ENCODE measurements around the gene SEPTIN8. TPM values are rescaled to one million over a fixed set of nuclear protein-coding genes. Genes with fewer than 3 reads are reported as not detected.

Gene SEPTIN8
- total and polyA plus RNA-seq, 9 donors, result 18.7 to 54.5 (median 36.8) TPM

GRCh38 chr5:132729896-132730295, 47.1 kb downstream of the SEPTIN8 start:
- TF ChIP-seq CTCF (IDR thresholded peaks at IDR 0.05), result no peak
- no peak for TF ChIP-seq EP300 (IDR thresholded peaks at IDR 0.05)
- TF ChIP-seq POLR2A (IDR thresholded peaks at IDR 0.05), result no peak
- Histone ChIP-seq H3K27me3 (no peaks in the 10 kb centered on the region), H3K4me1 (ENCODE audit: insufficient read depth) (no peaks in the 10 kb centered on the region), H3K27ac (no peak overlapping the region), H3K4me3 (no peak overlapping the region), H3K36me3 (no peaks in the 10 kb centered on the region), H3K9me3 (no peaks in the 10 kb centered on the region)
- DNase-seq, result no peak
- 93 to 96% (median 94%) methylated on average over 10 of the region's 10 CpGs for WGBS, 3 donors
- intact Hi-C loops (cut with DNase I), result loop anchor here in 1 of 4 donors (10.0 kb wide), 1 partner anchor 85 kb away; the partner anchor contains the start of gene SOWAHA

- Histone ChIP-seq H3K36me3 (no peaks in the 10 kb centered on the region), H3K4me3 (no peak overlapping the region), H3K9me3 (no peaks in the 10 kb centered on the region), H3K27me3 (no peaks in the 10 kb centered on the region), H3K4me1 (ENCODE audit: insufficient read depth) (no peaks in the 10 kb centered on the region), H3K27ac (no peak overlapping the region)
- TF ChIP-seq CTCF (IDR thresholded peaks at IDR 0.05) (no peak), POLR2A (IDR thresholded peaks at IDR 0.05) (no peak), EP300 (IDR thresholded peaks at IDR 0.05) (no peak)
- DNase-seq, result no peak
- intact Hi-C loops (cut with DNase I), result no loop called here
- 95 to 97% (median 96%) methylated on average over 2 of the region's 2 CpGs for WGBS, 3 donors
Observed at GRCh38 chr5:132725745-132726144, 51.3 kb downstream of the SEPTIN8 start.

GRCh38 chr5:132718544-132719312, 58.3 kb downstream of the SEPTIN8 start:
- intact Hi-C loops (cut with DNase I), result loop anchor here in 1 of 4 donors (10.0 kb wide), 1 partner anchor 334 kb away; no protein-coding TSS in a partner anchor

More at GRCh38 chr5:132718544-132719312, 58.3 kb downstream of the SEPTIN8 start:
- no peaks in the 10 kb centered on the region for H3K27me3 ChIP-seq
- TF ChIP-seq POLR2A (IDR thresholded peaks at IDR 0.05) (no peak), EP300 (IDR thresholded peaks at IDR 0.05) (no peak), CTCF (IDR thresholded peaks at IDR 0.05) (no peak)
- H3K36me3 ChIP-seq, result no peaks in the 10 kb centered on the region
- peaks cover 4% of the 10 kb centered on the region for H3K4me1 ChIP-seq (ENCODE audit: insufficient read depth)
- H3K4me3 ChIP-seq, result no peak overlapping the region
- no peaks in the 10 kb centered on the region for H3K9me3 ChIP-seq
- no peak overlapping the region for H3K27ac ChIP-seq
- 90 to 95% (median 93%) methylated on average over 5 of the region's 5 CpGs for WGBS, 3 donors
- DNase-seq, result no peak

Measured in ovary (tissue), 9 donors.